Measurements from ENCODE around the gene COX6B1.
A peak's percentile ranks its signal among the peaks of the same experiment; 100 is the strongest.

COX6B1 gene

GRCh38 chr19:35670686-35671085, 22.6 kb downstream of the COX6B1 start:
- Histone ChIP-seq H3K4me1 (ENCODE audit: low read length) (no peaks in the 10 kb centered on the region), H4K20me1 (ENCODE audit: insufficient read depth, low read length) (no peaks in the 10 kb centered on the region), H3K4me2 (ENCODE audit: low read depth, low read length) (no peak overlapping the region), H3K9ac (ENCODE audit: low read length) (no peak overlapping the region), H3F3A (ENCODE audit: insufficient read depth, low read length) (no peaks in the 10 kb centered on the region), H3K9me2 (replicated peaks; ENCODE audit: insufficient read depth, low read length) (no peaks in the 10 kb centered on the region), H3K36me3 (replicated peaks; ENCODE audit: insufficient read depth, low read length) (no peaks in the 10 kb centered on the region), H2AFZ (ENCODE audit: low read length) (no peak overlapping the region), H3K27me3 (replicated peaks; ENCODE audit: insufficient read depth, low read length) (peaks cover 59% of the 10 kb centered on the region), H3K27ac (ENCODE audit: low read length) (no peak overlapping the region), H3K79me2 (ENCODE audit: low read length) (no peaks in the 10 kb centered on the region), H3K4me3 (ENCODE audit: low read length) (no peak overlapping the region), H3K9me3 (replicated peaks; ENCODE audit: insufficient read depth, low read length) (no peaks in the 10 kb centered on the region)
- no peak for DNase-seq
- TF ChIP-seq EZH2 (optimal IDR thresholded peaks at IDR 0.05; ENCODE audit: low read depth, low read length) = no peak
- no peak for TF ChIP-seq EZH2phosphoT487 (IDR thresholded peaks at IDR 0.05; ENCODE audit: low read length)
- no peak for TF ChIP-seq CTCF (IDR thresholded peaks at IDR 0.05; ENCODE audit: low read length)

GRCh38 chr19:35671818-35672217, 23.7 kb downstream of the COX6B1 start:
- Histone ChIP-seq H3K4me3 (ENCODE audit: low read length) (no peak overlapping the region), H3K9me3 (replicated peaks; ENCODE audit: insufficient read depth, low read length) (no peaks in the 10 kb centered on the region), H3K4me1 (ENCODE audit: low read length) (no peaks in the 10 kb centered on the region), H3K4me2 (ENCODE audit: low read depth, low read length) (no peak overlapping the region), H3K27ac (ENCODE audit: low read length) (no peak overlapping the region), H3K79me2 (ENCODE audit: low read length) (no peaks in the 10 kb centered on the region), H3K27me3 (replicated peaks; ENCODE audit: insufficient read depth, low read length) (peaks cover 70% of the 10 kb centered on the region), H2AFZ (ENCODE audit: low read length) (no peak overlapping the region), H3K36me3 (replicated peaks; ENCODE audit: insufficient read depth, low read length) (no peaks in the 10 kb centered on the region), H3K9me2 (replicated peaks; ENCODE audit: insufficient read depth, low read length) (no peaks in the 10 kb centered on the region), H3K9ac (ENCODE audit: low read length) (no peak overlapping the region), H4K20me1 (ENCODE audit: insufficient read depth, low read length) (no peaks in the 10 kb centered on the region), H3F3A (ENCODE audit: insufficient read depth, low read length) (no peaks in the 10 kb centered on the region)
- TF ChIP-seq CTCF (IDR thresholded peaks at IDR 0.05; ENCODE audit: low read length) (no peak), EZH2 (optimal IDR thresholded peaks at IDR 0.05; ENCODE audit: low read depth, low read length) (no peak), EZH2phosphoT487 (IDR thresholded peaks at IDR 0.05; ENCODE audit: low read length) (no peak)
- DNase-seq = no peak

- Histone ChIP-seq H3K9me2 (replicated peaks; ENCODE audit: insufficient read depth, low read length) (no peaks in the 10 kb centered on the region), H3K9me3 (replicated peaks; ENCODE audit: insufficient read depth, low read length) (no peaks in the 10 kb centered on the region), H3K79me2 (ENCODE audit: low read length) (no peaks in the 10 kb centered on the region), H2AFZ (ENCODE audit: low read length) (peak overlapping the region; percentile 57), H3K36me3 (replicated peaks; ENCODE audit: insufficient read depth, low read length) (no peaks in the 10 kb centered on the region), H3K27me3 (replicated peaks; ENCODE audit: insufficient read depth, low read length) (peaks cover 78% of the 10 kb centered on the region), H4K20me1 (ENCODE audit: insufficient read depth, low read length) (no peaks in the 10 kb centered on the region), H3K4me2 (ENCODE audit: low read depth, low read length) (peak overlapping the region; percentile 68; the same call in 1 of the 2 replicates), H3F3A (ENCODE audit: insufficient read depth, low read length) (no peaks in the 10 kb centered on the region), H3K4me1 (ENCODE audit: low read length) (no peaks in the 10 kb centered on the region), H3K27ac (ENCODE audit: low read length) (no peak overlapping the region), H3K9ac (ENCODE audit: low read length) (no peak overlapping the region), H3K4me3 (ENCODE audit: low read length) (peak overlapping the region; percentile 48)
- peak; percentile 53 for DNase-seq
- no peak for TF ChIP-seq EZH2 (optimal IDR thresholded peaks at IDR 0.05; ENCODE audit: low read depth, low read length)
- no peak for TF ChIP-seq EZH2phosphoT487 (IDR thresholded peaks at IDR 0.05; ENCODE audit: low read length)
- TF ChIP-seq CTCF (IDR thresholded peaks at IDR 0.05; ENCODE audit: low read length) = no peak
Measured at GRCh38 chr19:35673121-35673804, 25.1 kb downstream of the COX6B1 start.
